ENCODE measurements around the gene STK11IP. TPM values are rescaled to one million over a fixed set of nuclear protein-coding genes. Genes with fewer than 3 reads are reported as not detected.

Gene STK11IP
- total and polyA plus RNA-seq, 2 of the 4 experiments (the other 2 are of a cell fraction), result 14.5 to 19.7 TPM

DNA sequence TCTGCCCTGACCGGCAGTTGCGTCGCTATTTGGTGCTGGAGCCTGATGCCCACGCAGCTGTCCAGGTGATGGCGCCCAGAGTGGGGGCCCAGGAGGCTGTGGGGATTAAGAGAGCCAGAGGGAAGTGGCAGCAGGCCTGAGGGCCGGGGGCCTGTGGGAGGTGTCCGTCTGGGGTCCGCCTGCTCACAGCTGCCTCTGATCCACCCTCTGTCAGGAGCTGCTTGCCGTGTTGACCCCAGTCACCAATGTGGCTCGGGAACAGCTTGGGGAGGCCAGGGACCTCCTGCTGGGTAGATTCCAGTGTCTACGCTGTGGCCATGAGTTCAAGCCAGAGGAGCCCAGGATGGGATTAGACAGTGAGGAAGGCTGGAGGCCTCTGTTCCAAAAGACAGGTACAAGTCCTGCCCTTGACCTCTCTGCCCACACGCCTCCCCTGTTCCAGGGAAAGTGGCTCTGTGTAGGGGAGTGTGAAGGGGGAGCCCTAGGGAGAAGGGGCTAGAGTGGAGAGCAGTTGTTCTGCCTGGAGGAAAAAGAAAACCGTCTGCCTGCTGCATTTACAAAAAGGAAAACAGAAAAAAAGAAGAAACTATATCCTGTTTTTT lies 11.6 kb downstream of the STK11IP start:
- TF ChIP-seq, protein P1, sequence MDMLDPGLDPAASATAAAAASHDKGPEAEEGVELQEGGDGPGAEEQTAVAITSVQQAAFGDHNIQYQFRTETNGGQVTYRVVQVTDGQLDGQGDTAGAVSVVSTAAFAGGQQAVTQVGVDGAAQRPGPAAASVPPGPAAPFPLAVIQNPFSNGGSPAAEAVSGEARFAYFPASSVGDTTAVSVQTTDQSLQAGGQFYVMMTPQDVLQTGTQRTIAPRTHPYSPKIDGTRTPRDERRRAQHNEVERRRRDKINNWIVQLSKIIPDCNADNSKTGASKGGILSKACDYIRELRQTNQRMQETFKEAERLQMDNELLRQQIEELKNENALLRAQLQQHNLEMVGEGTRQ (IDR thresholded peaks at IDR 0.05; ENCODE audit: low read depth, low read length), result no peak
- no peak for TF ChIP-seq SMC3 (IDR thresholded peaks at IDR 0.05; ENCODE audit: low read depth, low read length)
- no peak for TF ChIP-seq CEBPB (IDR thresholded peaks at IDR 0.05; ENCODE audit: low read depth, low read length)
- no peak for TF ChIP-seq RAD21 (IDR thresholded peaks at IDR 0.05; ENCODE audit: low read length)
- TF ChIP-seq FOS (IDR thresholded peaks at IDR 0.05; ENCODE audit: low read depth, low read length), result no peak
- no peak for TF ChIP-seq MAZ (IDR thresholded peaks at IDR 0.05; ENCODE audit: borderline replicate concordance, low read depth, low read length)
- no peak for TF ChIP-seq NFE2L2 (IDR thresholded peaks at IDR 0.05; ENCODE audit: low read depth, low read length)
- TF ChIP-seq RFX5 (IDR thresholded peaks at IDR 0.05; ENCODE audit: low read depth, low read length), result no peak
- no peak for TF ChIP-seq POLR2A (IDR thresholded peaks at IDR 0.05; ENCODE audit: low read depth, low read length)
- TF ChIP-seq CHD1 (IDR thresholded peaks at IDR 0.05; ENCODE audit: low read depth, low read length), result no peak
- TF ChIP-seq, protein P2, sequence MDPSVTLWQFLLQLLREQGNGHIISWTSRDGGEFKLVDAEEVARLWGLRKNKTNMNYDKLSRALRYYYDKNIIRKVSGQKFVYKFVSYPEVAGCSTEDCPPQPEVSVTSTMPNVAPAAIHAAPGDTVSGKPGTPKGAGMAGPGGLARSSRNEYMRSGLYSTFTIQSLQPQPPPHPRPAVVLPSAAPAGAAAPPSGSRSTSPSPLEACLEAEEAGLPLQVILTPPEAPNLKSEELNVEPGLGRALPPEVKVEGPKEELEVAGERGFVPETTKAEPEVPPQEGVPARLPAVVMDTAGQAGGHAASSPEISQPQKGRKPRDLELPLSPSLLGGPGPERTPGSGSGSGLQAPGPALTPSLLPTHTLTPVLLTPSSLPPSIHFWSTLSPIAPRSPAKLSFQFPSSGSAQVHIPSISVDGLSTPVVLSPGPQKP (IDR thresholded peaks at IDR 0.05; ENCODE audit: borderline replicate concordance, low read depth, low read length), result no peak
- TF ChIP-seq, protein P3, sequence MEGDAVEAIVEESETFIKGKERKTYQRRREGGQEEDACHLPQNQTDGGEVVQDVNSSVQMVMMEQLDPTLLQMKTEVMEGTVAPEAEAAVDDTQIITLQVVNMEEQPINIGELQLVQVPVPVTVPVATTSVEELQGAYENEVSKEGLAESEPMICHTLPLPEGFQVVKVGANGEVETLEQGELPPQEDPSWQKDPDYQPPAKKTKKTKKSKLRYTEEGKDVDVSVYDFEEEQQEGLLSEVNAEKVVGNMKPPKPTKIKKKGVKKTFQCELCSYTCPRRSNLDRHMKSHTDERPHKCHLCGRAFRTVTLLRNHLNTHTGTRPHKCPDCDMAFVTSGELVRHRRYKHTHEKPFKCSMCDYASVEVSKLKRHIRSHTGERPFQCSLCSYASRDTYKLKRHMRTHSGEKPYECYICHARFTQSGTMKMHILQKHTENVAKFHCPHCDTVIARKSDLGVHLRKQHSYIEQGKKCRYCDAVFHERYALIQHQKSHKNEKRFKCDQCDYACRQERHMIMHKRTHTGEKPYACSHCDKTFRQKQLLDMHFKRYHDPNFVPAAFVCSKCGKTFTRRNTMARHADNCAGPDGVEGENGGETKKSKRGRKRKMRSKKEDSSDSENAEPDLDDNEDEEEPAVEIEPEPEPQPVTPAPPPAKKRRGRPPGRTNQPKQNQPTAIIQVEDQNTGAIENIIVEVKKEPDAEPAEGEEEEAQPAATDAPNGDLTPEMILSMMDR (conservative IDR thresholded peaks at IDR 0.05; ENCODE audit: low read depth, low read length), result no peak
- TF ChIP-seq RCOR1 (IDR thresholded peaks at IDR 0.05; ENCODE audit: insufficient replicate concordance, low read length), result no peak
- no peak for TF ChIP-seq BHLHE40 (IDR thresholded peaks at IDR 0.05; ENCODE audit: low read depth, low read length)
- TF ChIP-seq MXI1 (IDR thresholded peaks at IDR 0.05; ENCODE audit: borderline replicate concordance, low read depth, low read length), result no peak
- TF ChIP-seq MAFK (IDR thresholded peaks at IDR 0.05; ENCODE audit: low read depth, low read length), result no peak
- Histone ChIP-seq H2BK15ac (ENCODE audit: low read depth, low read length) (no peak overlapping the region), H3K9me1 (ENCODE audit: insufficient read depth, low read length) (no peaks in the 10 kb centered on the region), H2BK120ac (ENCODE audit: low read depth, low read length) (no peak overlapping the region), H3K4me1 (ENCODE audit: control insufficient read depth, insufficient read depth, low read length) (no peaks in the 10 kb centered on the region), H3K4ac (ENCODE audit: low read depth, low read length) (no peak overlapping the region), H3K79me1 (ENCODE audit: low read depth in 1 of 2, low read length in 2 of 2) (no peaks in the 10 kb centered on the region; a peak in 1 of 4 replicates), H4K20me1 (ENCODE audit: insufficient read depth, low read length) (no peaks in the 10 kb centered on the region), H2AK5ac (ENCODE audit: low read depth, low read length) (no peak overlapping the region), H2BK20ac (ENCODE audit: low read depth, low read length) (no peak overlapping the region), H3K9ac (ENCODE audit: low read depth, low read length) (no peak overlapping the region), H3K27ac (ENCODE audit: insufficient read depth, low read length) (no peak overlapping the region), H3K9me3 (ENCODE audit: control insufficient read depth, insufficient read depth, low read length) (no peaks in the 10 kb centered on the region), H3K23ac (ENCODE audit: low read depth, low read length) (no peak overlapping the region), H4K8ac (ENCODE audit: low read depth in 2 of 2, low read length in 2 of 2) (no peak overlapping the region), H3K4me3 (ENCODE audit: insufficient read depth, low read depth, low read length) (no peak overlapping the region), H2AFZ (replicated peaks; ENCODE audit: low read length, poor library complexity) (no peak overlapping the region), H3K36me3 (ENCODE audit: control insufficient read depth, insufficient read depth, low read length) (peaks cover 55% of the 10 kb centered on the region), H3K56ac (ENCODE audit: extremely low read depth, insufficient read depth, low read length) (no peak overlapping the region), H4K5ac (ENCODE audit: low read depth, low read length) (no peak overlapping the region), H2AK9ac (replicated peaks; ENCODE audit: low read depth, low read length, poor library complexity) (no peak overlapping the region), H3K4me2 (ENCODE audit: low read depth, low read length) (no peak overlapping the region), H3K27me3 (ENCODE audit: control insufficient read depth, insufficient read depth, low read length) (no peaks in the 10 kb centered on the region), H2BK5ac (ENCODE audit: low read depth, low read length, poor library complexity, severe bottlenecking) (no peak overlapping the region), H3K14ac (replicated peaks; ENCODE audit: low read depth, low read length) (no peak overlapping the region), H3K18ac (ENCODE audit: low read depth, low read length) (no peak overlapping the region), H4K91ac (ENCODE audit: insufficient read depth, low read depth, low read length) (no peak overlapping the region)
- ChIA-PET CTCF (no interaction called here), POLR2A (ENCODE audit: unreplicated experiment) (no interaction called here)
- 25% methylated on average over 2 of the region's 13 CpGs; no CpG with 5 or more reads in 1 of the 2 experiments for WGBS, 2 experiments (ENCODE audit: extremely low coverage in 2 of 2, insufficient read length in 1 of 2)
- BruUV-seq (replicated peaks), result no TSS peak
- dilution Hi-C loops (cut with HindIII; ENCODE audit: low sequenced_read_pairs, unreplicated experiment) (no loop called here), in situ Hi-C loops (cut with MboI; ENCODE audit: low sequenced_read_pairs) (no loop called here), intact Hi-C loops (cut with micrococcal nuclease) (no loop called here)
- ATAC-seq (ENCODE audit: low read depth) (no peak), DNase-seq (no peak)

Data from IMR-90 (cell line).